ENCODE results near the gene NFYC.

DNA sequence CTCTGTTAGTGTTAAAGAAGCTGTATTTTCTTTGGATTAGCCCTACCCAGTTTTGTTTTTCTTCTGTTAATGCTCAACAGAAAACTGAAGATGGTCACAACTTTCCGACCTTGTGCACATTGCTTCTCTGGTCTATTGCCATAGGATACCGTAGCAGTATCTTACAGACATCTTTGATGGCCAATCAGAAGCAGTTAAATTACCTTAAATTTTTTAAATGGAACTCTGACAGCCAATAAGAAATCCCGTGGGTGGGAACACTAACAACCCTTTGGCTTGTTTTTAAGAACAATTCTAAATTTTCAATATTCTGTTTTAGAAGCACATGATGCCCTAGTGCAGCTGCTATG is 17.2 kb downstream of the NFYC start:
- TF ChIP-seq, protein P1, sequence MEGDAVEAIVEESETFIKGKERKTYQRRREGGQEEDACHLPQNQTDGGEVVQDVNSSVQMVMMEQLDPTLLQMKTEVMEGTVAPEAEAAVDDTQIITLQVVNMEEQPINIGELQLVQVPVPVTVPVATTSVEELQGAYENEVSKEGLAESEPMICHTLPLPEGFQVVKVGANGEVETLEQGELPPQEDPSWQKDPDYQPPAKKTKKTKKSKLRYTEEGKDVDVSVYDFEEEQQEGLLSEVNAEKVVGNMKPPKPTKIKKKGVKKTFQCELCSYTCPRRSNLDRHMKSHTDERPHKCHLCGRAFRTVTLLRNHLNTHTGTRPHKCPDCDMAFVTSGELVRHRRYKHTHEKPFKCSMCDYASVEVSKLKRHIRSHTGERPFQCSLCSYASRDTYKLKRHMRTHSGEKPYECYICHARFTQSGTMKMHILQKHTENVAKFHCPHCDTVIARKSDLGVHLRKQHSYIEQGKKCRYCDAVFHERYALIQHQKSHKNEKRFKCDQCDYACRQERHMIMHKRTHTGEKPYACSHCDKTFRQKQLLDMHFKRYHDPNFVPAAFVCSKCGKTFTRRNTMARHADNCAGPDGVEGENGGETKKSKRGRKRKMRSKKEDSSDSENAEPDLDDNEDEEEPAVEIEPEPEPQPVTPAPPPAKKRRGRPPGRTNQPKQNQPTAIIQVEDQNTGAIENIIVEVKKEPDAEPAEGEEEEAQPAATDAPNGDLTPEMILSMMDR (conservative IDR thresholded peaks at IDR 0.05 in 1 of 2, IDR thresholded peaks at IDR 0.05 in 1 of 2; ENCODE audit: extremely low read depth in 1 of 2, insufficient read depth in 1 of 2, low read depth in 1 of 2, low read length in 2 of 2) = no peak
- TF ChIP-seq EZH2 (IDR thresholded peaks at IDR 0.05; ENCODE audit: borderline replicate concordance, low read length) = no peak
